ENCODE data around the gene DUSP21.

GRCh38 chrX:44815681-44816080 is 28.1 kb upstream of the DUSP21 start:
- TF ChIP-seq CEBPB (IDR thresholded peaks at IDR 0.05; ENCODE audit: low read depth, low read length) = no peak
- TF ChIP-seq POLR2A (IDR thresholded peaks at IDR 0.05; ENCODE audit: low read depth, low read length) = no peak
- TF ChIP-seq CTCF (conservative IDR thresholded peaks at IDR 0.05; ENCODE audit: low read depth, low read length) = no peak
